Measurements from ENCODE around the gene CTSD.

The CTSD gene

GRCh38 chr11:1729692-1730011, 34.1 kb downstream of the CTSD start:
- DNase-seq (ENCODE audit: low read depth), result no peak

GRCh38 chr11:1728931-1729691, 34.6 kb downstream of the CTSD start:
- DNase-seq (ENCODE audit: low read depth), result no peak

GRCh38 chr11:1728301-1728700, 35.4 kb downstream of the CTSD start:
- no peak for DNase-seq (ENCODE audit: low read depth)

GRCh38 chr11:1727861-1728260, 35.9 kb downstream of the CTSD start:
- no peak for DNase-seq (ENCODE audit: low read depth)

- DNase-seq (ENCODE audit: low read depth), result no peak
Measured at GRCh38 chr11:1727096-1727690, 36.5 kb downstream of the CTSD start.

- no peak for DNase-seq (ENCODE audit: low read depth)
Measured at GRCh38 chr11:1719781-1720180, 43.9 kb downstream of the CTSD start.

- no peak for DNase-seq (ENCODE audit: low read depth)
Measured at GRCh38 chr11:1718326-1718725, 45.4 kb downstream of the CTSD start.

GRCh38 chr11:1717745-1718144, 46.0 kb downstream of the CTSD start:
- no peak for DNase-seq (ENCODE audit: low read depth)

GRCh38 chr11:1714908-1715885, 48.5 kb downstream of the CTSD start:
- DNase-seq (ENCODE audit: low read depth), result no peak

- no peak for DNase-seq (ENCODE audit: low read depth)
Measured at GRCh38 chr11:1708716-1709115, 55.0 kb downstream of the CTSD start.

- no peak for DNase-seq (ENCODE audit: low read depth)
Measured at GRCh38 chr11:1707751-1708150, 56.0 kb downstream of the CTSD start.

GRCh38 chr11:1706634-1707400, 56.9 kb downstream of the CTSD start:
- peak; percentile 5 for DNase-seq (ENCODE audit: low read depth)

- DNase-seq (ENCODE audit: low read depth), result peak; percentile 8
Measured at GRCh38 chr11:1705126-1706052, 58.3 kb downstream of the CTSD start.

GRCh38 chr11:1703146-1703545, 60.6 kb downstream of the CTSD start:
- DNase-seq (ENCODE audit: low read depth), result no peak

All from ELR (cell line).